Heart right ventricle (tissue), 16 donors: ENCODE results near the gene DNAJC5G. TPM values are rescaled to one million over a fixed set of nuclear protein-coding genes. Genes with fewer than 3 reads are reported as not detected.

Experiments used
- ATAC-seq, 8 donors: fragments of 200-7000 bp; cut with Tn5 transposase; one replicate each; pipeline ENCODE4 v1.9.1; 2020; ENCODE audit warnings: mild to moderate bottlenecking in 8 of 8, moderate library complexity in 8 of 8, moderate number of reproducible peaks in 1 of 8
- DNase-seq, 2 donors: peaks; one replicate each; pipeline ENCODE4 v3.0.0-alpha.2; 2020
- H3K27ac ChIP-seq, 10 donors: fragments of 200-600 bp; sonication (generic) in 2 of 10; one replicate each; pipeline versions ENCODE4 v1.5.0 to v1.8.0; 2020 to 2022; ENCODE audit warnings: mild to moderate bottlenecking in 3 of 10
- H3K27me3 ChIP-seq, 7 donors: fragments of 200-600 bp; one replicate each; pipeline ENCODE4 v1.8.0; 2021 to 2022; ENCODE audit warnings: mild to moderate bottlenecking in 2 of 7
- H3K36me3 ChIP-seq, 9 donors: fragments of 200-600 bp; sonication (generic) in 1 of 9; one replicate each; pipeline versions ENCODE4 v1.5.0 to v1.8.0; 2020 to 2022; ENCODE audit warnings: mild to moderate bottlenecking in 2 of 9
- H3K4me1 ChIP-seq, 9 donors: fragments of 200-600 bp; sonication (generic) in 1 of 9; one replicate each; pipeline versions ENCODE4 v1.5.0 to v1.8.0; 2020 to 2022; ENCODE audit warnings: mild to moderate bottlenecking in 4 of 9
- H3K4me3 ChIP-seq, 10 donors: fragments of 200-600 bp; sonication (generic) in 2 of 10; one replicate each; pipeline versions ENCODE4 v1.5.0 to v1.8.0; 2020 to 2022; ENCODE audit warnings: mild to moderate bottlenecking in 7 of 10, moderate library complexity in 2 of 10
- H3K9me3 ChIP-seq, 11 donors: fragments of 200-600 bp in 10 of 11; sonication (generic) in 2 of 11; one replicate each; pipeline versions ENCODE4 v1.5.0 to v1.8.0; 2013 to 2022; ENCODE audit warnings: mild to moderate bottlenecking in 2 of 11, control low read depth in 1 of 11, moderate library complexity in 1 of 11
- WGBS, 2 donors: extraction: QIAGEN DNeasy Blood & Tissue Kit; methylation state at CpG; one replicate each; pipeline ENCODE4 v1.1.7; 2013; ENCODE audit warnings: inconsistent platforms in 1 of 2; 5-methylcytosine and 5-hydroxymethylcytosine counted together
- intact Hi-C, 10 donors: fragments of 100-400 bp; cut with DNase I; formaldehyde crosslinking; loops; one replicate each; pipeline versions ENCODE4 v1.11.1 to v1.14.2; 2022
- polyA plus RNA-seq, 2 donors: library from polyadenylated mRNA; stranded (reverse); fragments of 200-250 nt; gene quantifications; one replicate each; pipeline ENCODE4 v1.2.3, GENCODE V29; 2013
- total RNA-seq, 10 donors: library from RNA; stranded (reverse); fragmentation: NEBNext Ultra II Directional in 3 of 10; extraction: Animal tissue kit (Norgen Biotek cat#: 25700) in 3 of 10; gene quantifications; one replicate each; pipeline versions ENCODE4 v1.2.1 to v1.2.4, GENCODE V29; 2021 to 2023
- TF ChIP-seq, protein P1 (sequence below), 9 donors: fragments of 200-600 bp; sonication (generic) in 2 of 9; IDR thresholded peaks; one replicate each; pipeline versions ENCODE4 v1.5.0 to v1.8.0; 2021 to 2022; ENCODE audit warnings: antibody characterized with exemption in 9 of 9, mild to moderate bottlenecking in 5 of 9, moderate library complexity in 1 of 9
- donor health status: Arrhythmogenic right ventricular cardiomyopathy.
- donor health status: ischemic (EF 13 %, LVEDD 7.1; RV severe dilation, severe dysfunction).
- donor health status: healthy with polysubstance abuse.
- donor health status: DM: no; HTN: yes; CAD: no.
- donor health status: DM: no; HTN: no; CAD: no.
- donor health status: ischemic (EF 25% LVEDD 6.9; RV normal size, moderate dysfunction).
- donor health status: ischemic (EF 25% LVEDD 5.7; RV mildly dilated, moderate dysfunction).
- donor health status: healthy.
- donor health status: DM: yes; HTN: yes; CAD: no.
- donor health status: Ischemic cardiomyopathy.
- donor health status: ischemic (EF 35%, LVEDD 5.7; RV mildly dilated, moderate dysfunction).
- donor health status: nonischemic (EF 11% LVEDD 7.7; RV severe dilation, severe dysfunction).
- donor health status: DM: yes; HTN: yes; CAD: no.
- donor health status: PGD.
- donor health status: ischemic (EF 29% LVEDD 5.4; RV normal size, mild dysfunction).
- donor health status: nonischemic (EF 23%, LVEDD 6.1; RV moderate dilation, normal function).

The DNAJC5G gene
- total and polyA plus RNA-seq, 12 donors, result 0.19 to 6.0 (median 1.6) TPM

DNA sequence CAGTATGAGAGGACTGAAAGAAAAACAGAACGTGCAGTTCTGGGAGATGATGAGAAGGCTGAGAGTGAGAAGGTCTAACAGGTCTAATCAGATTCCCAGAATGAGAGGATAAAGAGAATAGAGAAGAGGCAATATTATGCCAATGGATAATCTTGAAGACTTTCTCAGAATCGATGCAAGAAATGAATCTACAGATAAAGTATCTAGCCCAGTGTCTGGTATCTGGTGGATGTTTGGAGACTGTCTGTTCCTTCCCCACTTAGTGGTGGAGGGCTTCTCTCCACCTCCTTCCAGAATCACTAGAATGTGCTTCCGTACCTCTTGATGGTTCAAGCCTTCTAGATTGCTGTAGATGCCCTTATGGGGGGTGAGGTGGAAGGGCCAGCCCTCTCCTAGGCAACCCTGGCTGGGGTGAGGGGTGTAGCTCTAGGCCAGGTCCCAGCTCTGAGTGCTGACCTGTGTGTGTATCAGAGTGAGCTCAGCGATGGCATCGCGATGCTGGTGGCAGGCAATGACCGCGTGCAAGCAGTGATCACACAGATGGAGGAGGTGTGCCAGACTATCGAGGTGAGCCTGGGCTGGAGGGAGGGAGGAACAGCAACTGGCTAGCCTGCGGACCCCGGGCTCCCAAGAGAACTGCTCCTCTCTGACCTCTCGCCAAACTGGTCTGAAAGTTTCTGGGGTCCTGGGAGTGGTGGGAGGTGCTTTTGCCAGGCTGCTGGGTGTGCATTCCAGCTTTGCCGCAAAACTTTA, 29.4 kb downstream of the DNAJC5G start:
- Histone ChIP-seq H3K27me3 (peaks cover 0 to 43% (median 38%) of the 10 kb centered on the region in 7 donors), H3K36me3 (peaks cover 0 to 75% (median 6%) of the 10 kb centered on the region in 9 donors), H3K4me1 (peaks cover 6 to 38% (median 23%) of the 10 kb centered on the region in 9 donors), H3K9me3 (no peaks in the 10 kb centered on the region), H3K27ac (no peak overlapping the region), H3K4me3 (no peak overlapping the region)
- DNase-seq (no peak), ATAC-seq (no peak)
- TF ChIP-seq, protein P1, sequence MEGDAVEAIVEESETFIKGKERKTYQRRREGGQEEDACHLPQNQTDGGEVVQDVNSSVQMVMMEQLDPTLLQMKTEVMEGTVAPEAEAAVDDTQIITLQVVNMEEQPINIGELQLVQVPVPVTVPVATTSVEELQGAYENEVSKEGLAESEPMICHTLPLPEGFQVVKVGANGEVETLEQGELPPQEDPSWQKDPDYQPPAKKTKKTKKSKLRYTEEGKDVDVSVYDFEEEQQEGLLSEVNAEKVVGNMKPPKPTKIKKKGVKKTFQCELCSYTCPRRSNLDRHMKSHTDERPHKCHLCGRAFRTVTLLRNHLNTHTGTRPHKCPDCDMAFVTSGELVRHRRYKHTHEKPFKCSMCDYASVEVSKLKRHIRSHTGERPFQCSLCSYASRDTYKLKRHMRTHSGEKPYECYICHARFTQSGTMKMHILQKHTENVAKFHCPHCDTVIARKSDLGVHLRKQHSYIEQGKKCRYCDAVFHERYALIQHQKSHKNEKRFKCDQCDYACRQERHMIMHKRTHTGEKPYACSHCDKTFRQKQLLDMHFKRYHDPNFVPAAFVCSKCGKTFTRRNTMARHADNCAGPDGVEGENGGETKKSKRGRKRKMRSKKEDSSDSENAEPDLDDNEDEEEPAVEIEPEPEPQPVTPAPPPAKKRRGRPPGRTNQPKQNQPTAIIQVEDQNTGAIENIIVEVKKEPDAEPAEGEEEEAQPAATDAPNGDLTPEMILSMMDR (IDR thresholded peaks at IDR 0.05), result no peak
- intact Hi-C loops, result loop anchor here in 6 of 10 donors (5.0 to 10.0 kb wide), 5 partner anchors 42 to 210 kb away; partner anchors contain the start of gene SLC30A3 (in 1 of the 6)
- WGBS, 2 donors, result 86 to 91% methylated on average over 13 of the region's 13 CpGs

DNA sequence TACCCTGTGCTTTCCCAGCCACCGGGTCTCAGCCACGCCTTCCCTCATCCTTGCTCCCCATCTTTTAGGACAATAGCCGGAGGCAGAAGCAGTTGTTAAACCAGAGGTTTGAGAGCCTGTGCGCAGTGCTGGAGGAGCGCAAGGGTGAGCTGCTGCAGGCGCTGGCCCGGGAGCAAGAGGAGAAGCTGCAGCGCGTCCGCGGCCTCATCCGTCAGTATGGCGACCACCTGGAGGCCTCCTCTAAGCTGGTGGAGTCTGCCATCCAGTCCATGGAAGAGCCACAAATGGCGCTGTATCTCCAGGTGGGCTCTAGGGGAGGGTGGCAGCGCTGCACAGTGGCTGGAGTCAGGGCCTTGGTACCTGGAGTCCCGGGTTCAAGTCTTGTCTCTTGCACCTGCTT, 30.3 kb downstream of the DNAJC5G start:
- 93 to 94% methylated on average over 16 of the region's 16 CpGs for WGBS, 2 donors
- Histone ChIP-seq H3K27me3 (peaks cover 0 to 43% (median 38%) of the 10 kb centered on the region in 7 donors), H3K36me3 (peaks cover 0 to 75% (median 6%) of the 10 kb centered on the region in 9 donors), H3K9me3 (no peaks in the 10 kb centered on the region), H3K4me1 (peaks cover 6 to 38% (median 23%) of the 10 kb centered on the region in 9 donors), H3K27ac (no peak overlapping the region), H3K4me3 (no peak overlapping the region)
- TF ChIP-seq, protein P1 (IDR thresholded peaks at IDR 0.05), result no peak
- DNase-seq (no peak), ATAC-seq (no peak)
- intact Hi-C loops, result loop anchor here in 4 of 10 donors (5.0 to 10.0 kb wide), 3 partner anchors 43 to 211 kb away; partner anchors contain the start of gene SLC30A3 (in 1 of the 4)

DNA sequence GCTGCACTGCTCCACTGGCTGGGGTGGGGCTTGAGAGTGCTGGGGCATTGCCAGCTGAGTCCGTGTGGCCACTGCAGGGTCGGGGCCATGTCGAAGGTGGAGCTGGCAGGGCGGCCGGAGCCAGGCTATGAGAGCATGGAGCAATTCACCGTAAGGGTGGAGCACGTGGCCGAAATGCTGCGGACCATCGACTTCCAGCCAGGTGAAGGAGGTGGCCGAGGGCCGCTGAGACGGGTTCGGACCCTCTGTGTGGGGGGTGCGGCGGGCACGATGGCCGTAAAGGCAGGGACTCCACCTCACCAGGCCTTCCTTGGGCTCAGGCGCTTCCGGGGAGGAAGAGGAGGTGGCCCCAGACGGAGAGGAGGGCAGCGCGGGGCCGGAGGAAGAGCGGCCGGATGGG, 30.9 kb downstream of the DNAJC5G start:
- intact Hi-C loops, result loop anchor here in 4 of 10 donors (5.0 to 10.0 kb wide), 3 partner anchors 44 to 211 kb away; partner anchors contain the start of gene SLC30A3 (in 1 of the 4)
- peaks cover 0 to 43% (median 38%) of the 10 kb centered on the region in 7 donors for H3K27me3 ChIP-seq

More for the DNA sequence above, 30.9 kb downstream of the DNAJC5G start:
- Histone ChIP-seq H3K27ac (no peak overlapping the region), H3K4me3 (peak overlapping the region in 1 of 10 donors; percentile 12), H3K4me1 (peaks cover 6 to 38% (median 23%) of the 10 kb centered on the region in 9 donors), H3K9me3 (no peaks in the 10 kb centered on the region), H3K36me3 (peaks cover 0 to 70% (median 6%) of the 10 kb centered on the region in 9 donors)
- ATAC-seq, result peak in 1 of 8 donors; percentile 6
- WGBS, 2 donors, result 39 to 45% methylated on average over 26 of the region's 26 CpGs
- TF ChIP-seq, protein P1 (IDR thresholded peaks at IDR 0.05), result no peak
- DNase-seq, result no peak
